Testis (tissue), 2 donors: ENCODE data around the gene PNPLA5.

Experiments used
- CTCF ChIP-seq, 3 experiments: fragments of 450-650 bp in 2 of 3; fragments of 200-600 bp in 1 of 3; sonication (generic) in 1 of 3; IDR thresholded peaks; one replicate each; pipeline ENCODE4 v1.5.1; 2016 to 2019; ENCODE audit warnings: antibody characterized with exemption in 3 of 3, mild to moderate bottlenecking in 2 of 3, moderate library complexity in 1 of 3
- POLR2A ChIP-seq: fragments of 450-650 bp; IDR thresholded peaks from one replicate; pipeline ENCODE4 v1.6.1; 2017; ENCODE audit warnings: antibody characterized with exemption, mild to moderate bottlenecking, moderate library complexity

DNA sequence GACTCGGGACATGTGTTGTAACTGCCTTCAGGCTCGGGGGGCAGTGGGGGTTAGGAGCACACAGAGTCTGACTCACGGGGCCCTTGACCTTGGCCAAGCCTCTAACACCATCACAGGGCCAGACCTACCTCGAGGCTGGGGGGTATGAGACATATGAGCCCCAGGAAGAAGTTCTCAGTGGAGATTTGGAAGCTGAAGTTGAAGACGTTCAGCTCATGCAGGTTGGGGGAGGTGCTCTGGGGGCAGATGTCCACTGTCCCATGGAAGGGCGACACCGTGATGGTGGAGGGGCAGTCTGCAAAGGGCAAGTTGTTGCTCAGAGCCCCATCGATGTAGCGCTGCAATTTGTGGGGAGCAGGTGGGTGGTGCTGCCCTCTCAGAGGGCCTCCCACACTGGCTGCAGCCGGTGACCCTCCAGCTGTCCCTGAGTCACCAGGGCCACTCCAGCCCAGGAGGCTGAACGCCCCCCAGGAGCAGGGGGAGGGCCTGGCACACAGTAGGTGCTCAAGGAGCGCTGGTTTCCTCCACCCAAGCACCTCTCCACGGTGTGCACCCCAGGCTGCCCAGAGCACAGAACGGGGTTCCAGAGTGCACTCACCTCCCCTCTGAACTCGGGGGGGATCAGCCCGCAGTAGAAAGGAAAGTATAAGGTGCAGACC lies 2.5 kb downstream of the PNPLA5 start:
- TF ChIP-seq POLR2A (no peak), CTCF (IDR thresholded peaks at IDR 0.05) (no peak)
